DOHH2 (cell line): ENCODE data around the gene MYL5.

Source experiments
- H3F3A ChIP-seq: fragments of 200-600 bp; sonication (generic), shearing (Covaris generic); 2 replicates; pipeline ENCODE4 v1.6.0; 2016; ENCODE audit warnings: antibody characterized with exemption, mild to moderate bottlenecking; ENCODE audit not compliant: control insufficient read depth, insufficient read depth
- H3K27ac ChIP-seq: fragments of 200-600 bp; sonication (generic); 2 replicates; pipeline ENCODE4 v1.5.1; 2014; ENCODE audit warnings: low read depth, mild to moderate bottlenecking, low read length, moderate library complexity
- H3K27me3 ChIP-seq: fragments of 200-600 bp; sonication (generic); 2 replicates; pipeline ENCODE4 v1.6.1; 2014; ENCODE audit warnings: mild to moderate bottlenecking, low read length, mixed read lengths; ENCODE audit not compliant: control insufficient read depth
- H3K36me3 ChIP-seq: fragments of 200-600 bp; sonication (generic); 2 replicates; pipeline ENCODE4 v1.6.1; 2014; ENCODE audit warnings: mild to moderate bottlenecking, low read length, moderate library complexity, mixed read lengths; ENCODE audit not compliant: control insufficient read depth
- H3K4me1 ChIP-seq: fragments of 200-600 bp; sonication (generic); 2 replicates; pipeline ENCODE4 v1.6.1; 2014; ENCODE audit warnings: mild to moderate bottlenecking, low read length, mixed read lengths; ENCODE audit not compliant: control insufficient read depth
- H3K4me2 ChIP-seq: fragments of 200-600 bp; sonication (generic); 2 replicates; pipeline ENCODE4 v1.6.0; 2014; ENCODE audit warnings: mild to moderate bottlenecking, low read length, moderate library complexity
- H3K4me3 ChIP-seq: fragments of 200-600 bp; sonication (generic); 2 replicates; pipeline ENCODE4 v1.5.1; 2014; ENCODE audit warnings: mild to moderate bottlenecking, low read length, mixed read lengths
- H3K79me2 ChIP-seq: fragments of 200-600 bp; sonication (generic); 2 replicates; pipeline ENCODE4 v1.6.1; 2014; ENCODE audit warnings: mild to moderate bottlenecking, low read length, mixed read lengths; ENCODE audit not compliant: control insufficient read depth
- H3K9me2 ChIP-seq: fragments of 200-600 bp; sonication (generic); replicated peaks from 2 replicates; pipeline ENCODE4 v1.6.1; 2014; ENCODE audit warnings: mild to moderate bottlenecking, low read length, mixed read lengths; ENCODE audit not compliant: control insufficient read depth
- H3K9me3 ChIP-seq: fragments of 200-600 bp; sonication (generic); 2 replicates; pipeline ENCODE4 v1.6.1; 2014; ENCODE audit warnings: antibody characterized with exemption, low read length, mixed read lengths; ENCODE audit not compliant: control insufficient read depth, insufficient read depth
- H4K20me1 ChIP-seq: fragments of 200-600 bp; sonication (generic); 2 replicates; pipeline ENCODE4 v1.6.0; 2014; ENCODE audit warnings: low read depth, mild to moderate bottlenecking, antibody characterized with exemption, low read length, moderate library complexity; ENCODE audit not compliant: control insufficient read depth, insufficient read depth
- EZH2phosphoT487 ChIP-seq: fragments of 200-600 bp; sonication (generic); IDR thresholded peaks from 2 replicates; pipeline ENCODE4 v1.6.1; 2017; ENCODE audit warnings: borderline replicate concordance, mild to moderate bottlenecking, antibody characterized with exemption, low read length, moderate library complexity, mixed read lengths
- TF ChIP-seq, protein P1 (sequence below): fragments of 200-600 bp; sonication (generic); IDR thresholded peaks from one replicate; pipeline ENCODE4 v1.5.1; 2014; ENCODE audit warnings: antibody characterized with exemption, mild to moderate bottlenecking, low read depth, low read length; ENCODE audit not compliant: poor library complexity, severe bottlenecking

The MYL5 gene

DNA sequence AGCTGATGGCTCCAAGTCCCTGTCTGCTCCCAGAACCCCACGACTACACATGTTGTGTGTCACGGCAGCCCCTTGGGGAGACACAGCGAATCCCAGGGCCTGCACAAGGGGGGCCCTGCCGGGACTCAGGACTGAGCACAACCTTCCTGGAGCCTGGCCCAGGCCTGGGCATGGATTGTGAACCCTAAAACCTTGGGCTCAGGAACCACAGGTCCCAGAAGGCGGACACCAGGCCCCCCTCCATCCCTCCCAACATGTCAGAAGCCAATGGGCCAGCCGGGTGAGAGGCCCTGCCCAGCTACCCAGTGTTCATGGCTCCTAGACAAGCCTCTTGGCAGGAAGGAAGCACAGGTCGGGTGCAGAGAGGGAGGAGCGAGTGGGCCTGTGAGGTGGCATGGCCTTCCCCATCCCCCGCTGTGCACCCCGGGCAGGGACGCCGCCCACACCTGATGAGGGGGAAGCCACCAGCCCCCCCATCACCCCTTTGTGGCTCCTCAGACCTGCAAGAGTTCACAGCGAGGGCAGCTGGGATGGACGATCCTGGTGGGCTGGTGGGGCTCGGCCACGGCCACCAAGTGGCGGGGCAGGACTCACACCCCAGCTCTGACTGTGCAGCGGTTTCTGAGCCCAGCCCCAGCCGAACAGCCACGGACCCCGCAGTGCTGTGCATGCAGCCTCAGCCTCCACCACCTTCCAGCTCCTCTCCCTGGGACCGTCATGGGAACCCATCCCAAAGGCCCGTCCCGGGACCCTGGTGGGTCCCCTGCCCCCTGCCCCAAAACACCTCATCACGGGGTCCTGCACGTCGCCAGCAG lies 45.3 kb upstream of the MYL5 start:
- Histone ChIP-seq H3F3A (no peaks in the 10 kb centered on the region), H3K79me2 (no peaks in the 10 kb centered on the region), H3K27ac (no peak overlapping the region), H3K27me3 (no peaks in the 10 kb centered on the region), H3K36me3 (no peaks in the 10 kb centered on the region), H3K9me3 (peaks cover 28% of the 10 kb centered on the region; the same call in 1 of the 2 replicates), H3K4me1 (no peaks in the 10 kb centered on the region), H3K4me3 (no peak overlapping the region), H3K4me2 (no peak overlapping the region), H3K9me2 (no peaks in the 10 kb centered on the region), H4K20me1 (no peaks in the 10 kb centered on the region)
- no peak for TF ChIP-seq EZH2phosphoT487
- TF ChIP-seq, protein P1, sequence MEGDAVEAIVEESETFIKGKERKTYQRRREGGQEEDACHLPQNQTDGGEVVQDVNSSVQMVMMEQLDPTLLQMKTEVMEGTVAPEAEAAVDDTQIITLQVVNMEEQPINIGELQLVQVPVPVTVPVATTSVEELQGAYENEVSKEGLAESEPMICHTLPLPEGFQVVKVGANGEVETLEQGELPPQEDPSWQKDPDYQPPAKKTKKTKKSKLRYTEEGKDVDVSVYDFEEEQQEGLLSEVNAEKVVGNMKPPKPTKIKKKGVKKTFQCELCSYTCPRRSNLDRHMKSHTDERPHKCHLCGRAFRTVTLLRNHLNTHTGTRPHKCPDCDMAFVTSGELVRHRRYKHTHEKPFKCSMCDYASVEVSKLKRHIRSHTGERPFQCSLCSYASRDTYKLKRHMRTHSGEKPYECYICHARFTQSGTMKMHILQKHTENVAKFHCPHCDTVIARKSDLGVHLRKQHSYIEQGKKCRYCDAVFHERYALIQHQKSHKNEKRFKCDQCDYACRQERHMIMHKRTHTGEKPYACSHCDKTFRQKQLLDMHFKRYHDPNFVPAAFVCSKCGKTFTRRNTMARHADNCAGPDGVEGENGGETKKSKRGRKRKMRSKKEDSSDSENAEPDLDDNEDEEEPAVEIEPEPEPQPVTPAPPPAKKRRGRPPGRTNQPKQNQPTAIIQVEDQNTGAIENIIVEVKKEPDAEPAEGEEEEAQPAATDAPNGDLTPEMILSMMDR = no peak

DNA sequence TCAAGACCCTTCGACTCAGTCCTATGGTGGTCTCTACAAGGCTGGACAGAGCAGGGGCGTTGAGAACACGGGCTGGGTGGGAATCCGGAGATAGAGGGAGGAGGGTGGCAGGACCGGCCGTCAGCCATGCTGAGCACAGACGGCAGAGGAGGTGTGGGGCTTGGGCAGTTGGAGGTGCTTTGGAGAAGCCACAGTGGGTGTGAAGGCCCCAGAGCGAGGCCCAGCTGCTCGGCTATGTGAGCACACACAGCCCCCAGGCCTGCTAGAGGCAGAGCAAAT lies 44.8 kb upstream of the MYL5 start:
- Histone ChIP-seq H3K4me1 (no peaks in the 10 kb centered on the region), H3K9me3 (peaks cover 25% of the 10 kb centered on the region; the same call in 1 of the 2 replicates), H3F3A (no peaks in the 10 kb centered on the region), H4K20me1 (no peaks in the 10 kb centered on the region), H3K36me3 (no peaks in the 10 kb centered on the region), H3K27ac (no peak overlapping the region), H3K4me3 (no peak overlapping the region), H3K79me2 (no peaks in the 10 kb centered on the region), H3K27me3 (no peaks in the 10 kb centered on the region), H3K9me2 (no peaks in the 10 kb centered on the region), H3K4me2 (no peak overlapping the region)
- TF ChIP-seq, protein P1 = no peak
- TF ChIP-seq EZH2phosphoT487 = no peak

DNA sequence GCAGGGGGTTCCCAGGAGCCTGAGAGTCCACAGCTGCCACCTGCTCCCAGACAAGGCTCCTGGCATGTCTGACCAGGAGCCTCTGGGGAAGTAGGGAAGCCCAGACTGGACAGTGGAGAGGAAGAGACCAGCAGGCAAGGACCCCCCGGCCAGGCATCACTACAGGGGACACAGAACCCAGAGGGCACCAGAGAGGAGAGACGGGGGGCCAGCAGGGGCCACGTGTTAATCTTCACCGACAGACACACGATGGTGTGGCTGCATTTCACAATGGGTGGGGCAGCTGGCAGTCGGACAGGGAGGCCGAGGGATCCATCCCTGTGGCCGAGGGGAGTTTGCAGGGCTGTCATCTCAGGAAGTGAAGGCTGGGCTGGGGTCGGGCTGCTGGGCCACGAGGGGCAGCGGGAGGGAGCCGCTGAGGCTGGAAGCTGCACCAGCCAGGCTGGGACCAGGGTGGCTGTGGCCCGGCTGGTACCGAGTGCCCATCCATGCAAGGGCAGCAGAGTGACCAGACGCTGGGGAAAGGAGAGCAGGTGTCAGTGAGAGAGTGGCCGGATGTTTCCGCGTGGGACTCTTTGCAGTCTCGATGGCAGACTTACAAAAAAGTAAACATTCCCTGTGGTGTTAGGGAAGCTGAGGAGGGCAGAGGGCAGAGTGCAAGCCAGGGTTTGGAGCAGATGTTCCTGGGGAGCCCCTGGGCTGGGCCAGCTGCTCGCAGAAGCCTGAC lies 44.3 kb upstream of the MYL5 start:
- Histone ChIP-seq H3K4me2 (no peak overlapping the region), H3K9me3 (peaks cover 23% of the 10 kb centered on the region; the same call in 1 of the 2 replicates), H4K20me1 (no peaks in the 10 kb centered on the region), H3K9me2 (no peaks in the 10 kb centered on the region), H3K27me3 (no peaks in the 10 kb centered on the region), H3K4me1 (no peaks in the 10 kb centered on the region), H3K4me3 (no peak overlapping the region), H3K79me2 (no peaks in the 10 kb centered on the region), H3K36me3 (no peaks in the 10 kb centered on the region), H3F3A (no peaks in the 10 kb centered on the region), H3K27ac (no peak overlapping the region)
- no peak for TF ChIP-seq EZH2phosphoT487
- TF ChIP-seq, protein P1 = no peak
